ENCODE results near the gene EVA1C. TPM values are rescaled to one million over a fixed set of nuclear protein-coding genes. Genes with fewer than 3 reads are reported as not detected.

EVA1C gene
- total and polyA plus RNA-seq, 9 of the 15 experiments (the other 6 are each of a cell fraction or from before 2014, with no cell fraction given): 0.22 TPM; not detected in 8

GRCh38 chr21:32392880-32393676, 19.4 kb upstream of the EVA1C start, which contains the start of gene URB1 (continued):
- TF ChIP-seq STAT6 (CRISPR knock-in tag; IDR thresholded peaks at IDR 0.05) (peak; percentile 92), ELF2 (CRISPR knock-in tag; IDR thresholded peaks at IDR 0.05) (no peak; the same call in 1 of the 2 replicates), TCF3 (CRISPR knock-in tag; IDR thresholded peaks at IDR 0.05) (peak; percentile 50), TAF7 (tag; IDR thresholded peaks at IDR 0.05) (0 out of 2 replicates have a peak, but pooled peaks have one; percentile 26), ZBTB43 (CRISPR knock-in tag; IDR thresholded peaks at IDR 0.05) (no peak), MAFG (tag; conservative IDR thresholded peaks at IDR 0.05) (no peak)
